ENCODE data around the gene XXYLT1.

- no peak for TF ChIP-seq PKNOX1 (IDR thresholded peaks at IDR 0.05)
- no peak for TF ChIP-seq FOXK2 (IDR thresholded peaks at IDR 0.05)
- TF ChIP-seq TARDBP (IDR thresholded peaks at IDR 0.05), result no peak
- TF ChIP-seq FOXA1 (IDR thresholded peaks at IDR 0.05), result no peak
- no peak for TF ChIP-seq FOXM1 (IDR thresholded peaks at IDR 0.05; ENCODE audit: borderline replicate concordance)
- no peak for TF ChIP-seq SUZ12 (IDR thresholded peaks at IDR 0.05)
- no peak for TF ChIP-seq SP1 (IDR thresholded peaks at IDR 0.05)
These were observed 105.2 kb downstream of the XXYLT1 start for GRCh38 chr3:195165790-195166189.

All from HEK293T (cell line).